GM23338 (cell line): ENCODE data around the gene CBFA2T3. TPM values are rescaled to one million over a fixed set of nuclear protein-coding genes. Genes with fewer than 3 reads are reported as not detected.

Experiments used
- ATAC-seq: fragments of 200-7000 bp; cut with Tn5 transposase; 3 replicates; pipeline ENCODE4 v1.9.1; 2020
- DNase-seq: peaks from one replicate; pipeline ENCODE4 v3.0.0-alpha.2; 2015; ENCODE audit warnings: low spot score
- H2AFZ ChIP-seq: fragments of 200-600 bp; sonication (generic); 2 replicates; pipeline ENCODE4 v1.8.0; 2016; ENCODE audit warnings: antibody characterized with exemption, mild to moderate bottlenecking, moderate library complexity
- H3F3A ChIP-seq: fragments of 200-600 bp; sonication (generic); replicated peaks from 2 replicates; pipeline ENCODE4 v1.8.0; 2017; ENCODE audit warnings: antibody characterized with exemption, mixed run types, low read depth
- H3K27ac ChIP-seq: fragments of 200-600 bp; sonication (generic); 2 replicates; pipeline ENCODE4 v1.6.1; 2016; ENCODE audit warnings: low read depth
- H3K27me3 ChIP-seq: fragments of 200-600 bp; sonication (generic); 2 replicates; pipeline ENCODE4 v1.8.0; 2016; ENCODE audit warnings: mild to moderate bottlenecking, mixed run types, moderate library complexity; ENCODE audit not compliant: insufficient read depth
- H3K36me3 ChIP-seq: fragments of 200-600 bp; sonication (generic); 2 replicates; pipeline ENCODE4 v1.8.0; 2016; ENCODE audit warnings: mild to moderate bottlenecking; ENCODE audit not compliant: insufficient read depth
- H3K4me1 ChIP-seq: fragments of 200-600 bp; sonication (generic); 2 replicates; pipeline ENCODE4 v1.8.0; 2016; ENCODE audit warnings: mild to moderate bottlenecking, moderate library complexity; ENCODE audit not compliant: insufficient read depth
- H3K4me2 ChIP-seq: fragments of 200-600 bp; sonication (generic); 2 replicates; pipeline ENCODE4 v1.7.1; 2017; ENCODE audit warnings: mixed run types
- H3K4me3 ChIP-seq: fragments of 200-600 bp; sonication (generic); 2 replicates; pipeline ENCODE4 v1.6.1; 2016; ENCODE audit warnings: mixed run types
- H3K79me2 ChIP-seq: fragments of 200-600 bp; sonication (generic); replicated peaks from 2 replicates; pipeline ENCODE4 v1.8.0; 2017; ENCODE audit warnings: mild to moderate bottlenecking; ENCODE audit not compliant: insufficient read depth
- H3K9me2 ChIP-seq: fragments of 200-600 bp; sonication (generic); 2 replicates; pipeline ENCODE4 v1.8.0; 2017; ENCODE audit not compliant: insufficient read depth
- H4K20me1 ChIP-seq: fragments of 200-600 bp; sonication (generic); replicated peaks from 2 replicates; pipeline ENCODE4 v1.8.0; 2017; ENCODE audit warnings: mild to moderate bottlenecking; ENCODE audit not compliant: insufficient read depth
- H3K27ac Mint-ChIP-seq: 2 replicates; pipeline ENCODE4 v1.8.0; 2020; ENCODE audit warnings: inconsistent platforms, mild to moderate bottlenecking, moderate library complexity, mixed read lengths
- H3K27me3 Mint-ChIP-seq: 3 replicates; pipeline ENCODE4 v1.8.0; 2022; ENCODE audit warnings: low read depth, mild to moderate bottlenecking, moderate library complexity, mixed read lengths, inconsistent platforms; ENCODE audit not compliant: insufficient read depth, poor library complexity
- H3K36me3 Mint-ChIP-seq: 3 replicates; pipeline ENCODE4 v1.8.0; 2021; ENCODE audit warnings: low read depth, mild to moderate bottlenecking, inconsistent platforms, moderate library complexity, mixed read lengths
- H3K4me1 Mint-ChIP-seq: 3 replicates; pipeline ENCODE4 v1.8.0; 2020; ENCODE audit warnings: mild to moderate bottlenecking, inconsistent platforms, mixed read lengths
- H3K4me3 Mint-ChIP-seq: 3 replicates; pipeline ENCODE4 v1.8.0; 2021; ENCODE audit warnings: moderate library complexity, mild to moderate bottlenecking, inconsistent platforms, mixed read lengths
- H3K9me3 Mint-ChIP-seq: 3 replicates; pipeline ENCODE4 v1.8.0; 2020; ENCODE audit warnings: moderate library complexity, mild to moderate bottlenecking, inconsistent platforms, mixed read lengths
- ETS1 ChIP-seq: IDR thresholded peaks from 2 replicates; pipeline ENCODE4 v1.6.1; 2016; ENCODE audit warnings: antibody characterized with exemption
- POLR2AphosphoS5 ChIP-seq: IDR thresholded peaks from 2 replicates; pipeline ENCODE4 v1.6.1; 2016; ENCODE audit warnings: antibody characterized with exemption, low read depth
- REST ChIP-seq: IDR thresholded peaks from one replicate; pipeline ENCODE4 v1.6.1; 2018; ENCODE audit warnings: antibody characterized with exemption; ENCODE audit not compliant: unreplicated experiment
- STAT1 ChIP-seq: IDR thresholded peaks from one replicate; pipeline ENCODE4 v1.6.1; 2016; ENCODE audit warnings: antibody characterized with exemption; ENCODE audit not compliant: unreplicated experiment
- ZNF462 ChIP-seq: fragments of 250-450 bp; sonication (Bioruptor Pico); IDR thresholded peaks from 2 replicates; pipeline ENCODE4 v1.5.0; 2020; ENCODE audit warnings: mild to moderate bottlenecking, moderate library complexity
- long read RNA-seq: library from polyadenylated mRNA; unstranded; transcript quantifications from one replicate; pipeline ENCODE4 v2.0.0, GENCODE V29; 2020; ENCODE audit not compliant: unreplicated experiment
- polyA plus RNA-seq: library from polyadenylated mRNA; unstranded; fragments of >200 nt; fragmentation: Nextera tagmentation; extraction: Ambion mirVana; gene quantifications from 2 replicates; pipeline ENCODE4 v1.2.1, GENCODE V29; 2016
- total RNA-seq: library from RNA; depleted of rRNA; stranded (reverse); fragments of >200 nt; shearing (Covaris generic); gene quantifications from 2 replicates; pipeline ENCODE4 v1.2.3, GENCODE V29; 2014; rRNA removed

The CBFA2T3 gene
- total RNA-seq: 0.85 and 1.5 TPM in 2 replicates
- polyA plus RNA-seq: 0.70 and 0.87 TPM in 2 replicates
- long read RNA-seq: 0 reads

GRCh38 chr16:88977018-88977811 is at the start of gene CBFA2T3:
CBFA2T3 (minus strand) TSS chr16:88977207; CDS start chr16:88976807, 400 bp downstream.
- H3K4me1 Mint-ChIP-seq: no peaks in the 10 kb centered on the region
- no peak within 1 kb of the TSS for H3K27ac Mint-ChIP-seq
- no peak for TF ChIP-seq POLR2AphosphoS5
- TF ChIP-seq ZNF462 (CRISPR knock-in tag): no peak

DNA sequence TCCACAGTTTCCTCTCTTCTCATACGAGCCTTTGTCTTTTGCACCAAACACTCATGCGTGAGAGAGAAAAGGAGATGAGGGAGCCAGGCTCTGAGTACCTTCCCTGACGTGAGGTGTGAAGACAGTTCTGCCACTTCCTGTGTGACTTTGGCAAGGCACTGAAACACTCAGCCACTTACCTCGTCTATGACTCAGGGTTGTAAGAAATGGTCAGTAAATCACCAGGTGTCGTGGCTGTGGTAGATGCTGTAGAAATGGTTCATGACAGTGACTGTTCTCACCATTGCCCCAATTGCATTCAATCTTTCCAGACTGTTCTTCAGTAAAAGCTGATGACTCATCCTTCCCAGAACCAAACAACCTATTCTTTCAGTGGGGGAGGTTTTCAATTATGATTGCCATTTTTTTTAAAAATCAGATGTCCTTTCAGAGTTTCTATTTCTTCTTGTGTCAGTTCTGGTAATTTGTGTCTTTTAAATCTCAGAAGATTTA is 49.2 kb upstream of the CBFA2T3 start:
- no peak for DNase-seq
- Histone ChIP-seq H3K79me2 (no peaks in the 10 kb centered on the region), H3K9me2 (no peaks in the 10 kb centered on the region), H4K20me1 (no peaks in the 10 kb centered on the region), H3F3A (no peaks in the 10 kb centered on the region), H3K36me3 (no peaks in the 10 kb centered on the region), H3K4me1 (no peaks in the 10 kb centered on the region), H3K4me3 (no peak overlapping the region), H2AFZ (no peak overlapping the region), H3K27ac (no peak overlapping the region), H3K4me2 (no peak overlapping the region), H3K27me3 (no peaks in the 10 kb centered on the region)
- TF ChIP-seq STAT1 (no peak), REST (no peak), ETS1 (no peak)
- no peak for ATAC-seq
- H3K27me3 Mint-ChIP-seq: peaks cover 4% of the 10 kb centered on the region
- no peak overlapping the region for H3K4me3 Mint-ChIP-seq
- H3K36me3 Mint-ChIP-seq: no peaks in the 10 kb centered on the region
- peaks cover 5% of the 10 kb centered on the region; the same call in 1 of the 3 replicates for H3K9me3 Mint-ChIP-seq
- no peak overlapping the region for H3K27ac Mint-ChIP-seq
- no peaks in the 10 kb centered on the region for H3K4me1 Mint-ChIP-seq

More at GRCh38 chr16:88977018-88977811, at the start of gene CBFA2T3:
- Histone ChIP-seq H3K27me3 (no peaks in the 10 kb centered on the region), H3K9me2 (no peaks in the 10 kb centered on the region), H3K79me2 (no peaks in the 10 kb centered on the region), H3F3A (no peaks in the 10 kb centered on the region), H2AFZ (no peak within 1 kb of the TSS), H3K36me3 (no peaks in the 10 kb centered on the region), H3K4me2 (no peak within 1 kb of the TSS), H3K27ac (no peak within 1 kb of the TSS), H4K20me1 (no peaks in the 10 kb centered on the region), H3K4me1 (no peaks in the 10 kb centered on the region), H3K4me3 (no peak within 1 kb of the TSS)
- no peak for DNase-seq
- Mint-ChIP-seq H3K36me3 (no peaks in the 10 kb centered on the region), H3K27me3 (peaks cover 15% of the 10 kb centered on the region), H3K9me3 (peaks cover 2% of the 10 kb centered on the region; the same call in 1 of the 3 replicates), H3K4me3 (no peak within 1 kb of the TSS)
- ATAC-seq: peak; percentile 28
